HepG2 (cell line): ENCODE data around the gene AUNIP. TPM values are rescaled to one million over a fixed set of nuclear protein-coding genes. Genes with fewer than 3 reads are reported as not detected.

ENCODE experiments used
- AHR ChIP-seq: IDR thresholded peaks from 2 replicates; pipeline ENCODE4 v1.6.1; 2018; ENCODE audit warnings: missing genetic modification reagents, missing compliant biosample characterization
- CBX2 ChIP-seq, 2 experiments: fragments of 200-600 bp in 1 of 2; sonication (generic); formaldehyde crosslinking in 1 of 2; IDR thresholded peaks; 2 replicates each; pipeline versions ENCODE4 v1.7.0 to v1.8.1; 2018 to 2022; ENCODE audit warnings: low read depth in 2 of 2, low read length in 1 of 2, mild to moderate bottlenecking in 1 of 2, missing genetic modification reagents in 1 of 2
- CC2D1A ChIP-seq: sonication (generic); formaldehyde crosslinking; IDR thresholded peaks from 2 replicates; pipeline ENCODE4 v1.8.1; 2023; ENCODE audit warnings: mild to moderate bottlenecking, missing genetic modification reagents
- FLYWCH1 ChIP-seq: sonication (generic); formaldehyde crosslinking; IDR thresholded peaks from 2 replicates; pipeline ENCODE4 v1.8.1; 2023; ENCODE audit warnings: mild to moderate bottlenecking, missing genetic modification reagents
- KMT2B ChIP-seq: IDR thresholded peaks from 2 replicates; pipeline ENCODE4 v1.6.1; 2016; ENCODE audit warnings: missing genetic modification reagents, missing compliant biosample characterization
- MLXIP ChIP-seq: sonication (generic); formaldehyde crosslinking; IDR thresholded peaks from 2 replicates; pipeline ENCODE4 v1.9.0; 2021; ENCODE audit warnings: missing genetic modification reagents, borderline replicate concordance
- NR3C1 ChIP-seq: sonication (generic); formaldehyde crosslinking; IDR thresholded peaks from 2 replicates; pipeline ENCODE4 v1.4.0; 2020; ENCODE audit warnings: missing genetic modification reagents
- RXRA ChIP-seq: sonication (generic); formaldehyde crosslinking; IDR thresholded peaks from 2 replicates; pipeline ENCODE4 v1.5.1; 2020; ENCODE audit warnings: missing genetic modification reagents
- SAFB2 ChIP-seq: sonication (generic); formaldehyde crosslinking; IDR thresholded peaks from 2 replicates; pipeline ENCODE4 v1.5.1; 2020; ENCODE audit warnings: missing genetic modification reagents, low read depth, mild to moderate bottlenecking, borderline replicate concordance
- SRSF1 ChIP-seq: fragments of 200-400 bp; formaldehyde crosslinking; optimal IDR thresholded peaks from 2 replicates; pipeline ENCODE3; 2017; ENCODE audit warnings: mild to moderate bottlenecking, low read depth, low read length, moderate library complexity
- TFDP1 ChIP-seq: IDR thresholded peaks from 2 replicates; pipeline ENCODE4 v1.6.1; 2016; ENCODE audit warnings: missing compliant biosample characterization, missing genetic modification reagents, borderline replicate concordance
- YEATS2 ChIP-seq: sonication (generic); formaldehyde crosslinking; IDR thresholded peaks from 2 replicates; pipeline ENCODE4 v1.4.0; 2020; ENCODE audit warnings: missing genetic modification reagents, borderline replicate concordance
- YEATS4 ChIP-seq: sonication (generic); formaldehyde crosslinking; IDR thresholded peaks from 2 replicates; pipeline ENCODE4 v1.4.0; 2020; ENCODE audit warnings: missing genetic modification reagents, borderline replicate concordance
- ZBTB4 ChIP-seq: sonication (generic); formaldehyde crosslinking; IDR thresholded peaks from 2 replicates; pipeline ENCODE4 v1.4.0; 2020; ENCODE audit warnings: missing genetic modification reagents, mild to moderate bottlenecking, borderline replicate concordance
- ZNF280B ChIP-seq: sonication (generic); formaldehyde crosslinking; IDR thresholded peaks from 2 replicates; pipeline ENCODE4 v1.5.0; 2020; ENCODE audit warnings: missing genetic modification reagents, mild to moderate bottlenecking, borderline replicate concordance
- ZNF432 ChIP-seq: sonication (generic); formaldehyde crosslinking; IDR thresholded peaks from 2 replicates; pipeline ENCODE4 v1.5.0; 2020; ENCODE audit warnings: missing genetic modification reagents, mild to moderate bottlenecking, borderline replicate concordance
- ZNF644 ChIP-seq: IDR thresholded peaks from 2 replicates; pipeline ENCODE4 v1.6.1; 2016; ENCODE audit warnings: low read depth
- ZNF746 ChIP-seq: sonication (generic); formaldehyde crosslinking; IDR thresholded peaks from 2 replicates; pipeline ENCODE4 v1.8.0; 2022; ENCODE audit warnings: mild to moderate bottlenecking, missing genetic modification reagents
- ZNF891 ChIP-seq: sonication (generic); formaldehyde crosslinking; IDR thresholded peaks from 2 replicates; pipeline ENCODE4 v1.5.0; 2020; ENCODE audit warnings: mild to moderate bottlenecking, missing genetic modification reagents
- polyA plus RNA-seq, 8 experiments: library from polyadenylated mRNA; depleted of rRNA in 3 of 8; stranded (reverse) in 7 of 8; unstranded in 1 of 8; fragments of >200 nt; fragmentation: Illumina TruSeq in 4 of 8; extraction: Trizol in 4 of 8; gene quantifications; 2 replicates each; pipeline versions ENCODE4 v1.2.1 to v1.2.3, GENCODE V29; 2011 to 2016; ENCODE audit warnings: low read depth in 4 of 8, missing spikeins in 1 of 8, mixed read lengths in 1 of 8; ENCODE audit not compliant: insufficient read depth in 1 of 8
- total RNA-seq, 5 experiments: library from RNA; depleted of rRNA; stranded (reverse); fragments of >200 nt; fragmentation: Illumina TruSeq; extraction: Trizol; gene quantifications; 2 replicates each; pipeline ENCODE4 v1.2.3, GENCODE V29; 2016; ENCODE audit warnings: low read depth in 1 of 5

The AUNIP gene
- total and polyA plus RNA-seq, 2 of the 13 experiments (the other 11 are each of a cell fraction or from before 2014, with no cell fraction given), result 3.8 to 12.3 TPM

- TF ChIP-seq TFDP1 (CRISPR knock-in tag) (peak; percentile 98), ZNF644 (CRISPR knock-in tag) (no peak), CBX2 (IDR thresholded peaks at IDR 0.05; ENCODE audit: low read depth, low read length) (no peak), CBX2 (CRISPR knock-in tag; IDR thresholded peaks at IDR 0.05; ENCODE audit: low read depth) (0 out of 2 replicates have a peak, but pooled peaks have one; percentile 30), SAFB2 (CRISPR knock-in tag) (0 out of 2 replicates have a peak, but pooled peaks have one; percentile 48), ZNF746 (no peak), NR3C1 (CRISPR knock-in tag) (no peak), AHR (CRISPR knock-in tag) (no peak; the same call in 1 of the 2 replicates), ZBTB4 (CRISPR knock-in tag) (no peak), ZNF432 (no peak), SRSF1 (no peak), MLXIP (CRISPR knock-in tag) (peak; percentile 85; the same call in 1 of the 2 replicates), YEATS4 (CRISPR knock-in tag) (peak; percentile 64; the same call in 1 of the 2 replicates), RXRA (CRISPR knock-in tag) (no peak), FLYWCH1 (CRISPR knock-in tag) (no peak), YEATS2 (CRISPR knock-in tag) (peak; percentile 77; the same call in 1 of the 2 replicates), KMT2B (CRISPR knock-in tag) (peak; percentile 81), ZNF280B (CRISPR knock-in tag) (peak; percentile 84), CC2D1A (CRISPR knock-in tag) (peak; percentile 83; the same call in 1 of the 2 replicates), ZNF891 (CRISPR knock-in tag) (0 out of 2 replicates have a peak, but pooled peaks have one; percentile 22)
Observed at GRCh38 chr1:25858906-25859789, at the start of gene AUNIP (continued).
